Coronary artery (tissue), 2 donors: Measurements from ENCODE around the gene PLA2G4B.

ENCODE experiments used
- DNase-seq: peaks from one replicate; pipeline ENCODE4 v3.0.0-alpha.2; 2017; ENCODE audit warnings: low spot score
- H3K27ac ChIP-seq, 2 donors: fragments of 200-600 bp; sonication (generic); one replicate each; pipeline ENCODE4 v1.5.1; 2016 to 2019
- H3K4me3 ChIP-seq: fragments of 200-600 bp; sonication (generic); 2 replicates; pipeline ENCODE4 v1.5.1; 2016; ENCODE audit warnings: mild to moderate bottlenecking, moderate library complexity
- TF ChIP-seq, protein P1 (sequence below): fragments of 200-600 bp; sonication (generic); IDR thresholded peaks from one replicate; pipeline ENCODE4 v1.5.1; 2019; ENCODE audit warnings: antibody characterized with exemption

The PLA2G4B gene

GRCh38 chr15:41834096-41834495, 4.6 kb upstream of the PLA2G4B start:
- DNase-seq: no peak
- TF ChIP-seq, protein P1, sequence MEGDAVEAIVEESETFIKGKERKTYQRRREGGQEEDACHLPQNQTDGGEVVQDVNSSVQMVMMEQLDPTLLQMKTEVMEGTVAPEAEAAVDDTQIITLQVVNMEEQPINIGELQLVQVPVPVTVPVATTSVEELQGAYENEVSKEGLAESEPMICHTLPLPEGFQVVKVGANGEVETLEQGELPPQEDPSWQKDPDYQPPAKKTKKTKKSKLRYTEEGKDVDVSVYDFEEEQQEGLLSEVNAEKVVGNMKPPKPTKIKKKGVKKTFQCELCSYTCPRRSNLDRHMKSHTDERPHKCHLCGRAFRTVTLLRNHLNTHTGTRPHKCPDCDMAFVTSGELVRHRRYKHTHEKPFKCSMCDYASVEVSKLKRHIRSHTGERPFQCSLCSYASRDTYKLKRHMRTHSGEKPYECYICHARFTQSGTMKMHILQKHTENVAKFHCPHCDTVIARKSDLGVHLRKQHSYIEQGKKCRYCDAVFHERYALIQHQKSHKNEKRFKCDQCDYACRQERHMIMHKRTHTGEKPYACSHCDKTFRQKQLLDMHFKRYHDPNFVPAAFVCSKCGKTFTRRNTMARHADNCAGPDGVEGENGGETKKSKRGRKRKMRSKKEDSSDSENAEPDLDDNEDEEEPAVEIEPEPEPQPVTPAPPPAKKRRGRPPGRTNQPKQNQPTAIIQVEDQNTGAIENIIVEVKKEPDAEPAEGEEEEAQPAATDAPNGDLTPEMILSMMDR: no peak
- Histone ChIP-seq H3K27ac (no peak overlapping the region), H3K4me3 (no peak overlapping the region)

- no peak overlapping the region for H3K27ac ChIP-seq
- no peak for DNase-seq
- TF ChIP-seq, protein P1: no peak
- H3K4me3 ChIP-seq: no peak overlapping the region
Observed at GRCh38 chr15:41836073-41836472, 2.6 kb upstream of the PLA2G4B start.

GRCh38 chr15:41836713-41837454, 1.8 kb upstream of the PLA2G4B start:
- DNase-seq: no peak
- Histone ChIP-seq H3K4me3 (no peak overlapping the region), H3K27ac (no peak overlapping the region)
- TF ChIP-seq, protein P1: no peak

GRCh38 chr15:41839781-41840491, 1.3 kb downstream of the PLA2G4B start:
- Histone ChIP-seq H3K4me3 (no peak overlapping the region), H3K27ac (no peak overlapping the region)
- no peak for DNase-seq
- TF ChIP-seq, protein P1: no peak

GRCh38 chr15:41840673-41841072, 2.0 kb downstream of the PLA2G4B start:
- TF ChIP-seq, protein P1: no peak
- no peak overlapping the region for H3K27ac ChIP-seq
- no peak for DNase-seq
- no peak overlapping the region for H3K4me3 ChIP-seq

DNA sequence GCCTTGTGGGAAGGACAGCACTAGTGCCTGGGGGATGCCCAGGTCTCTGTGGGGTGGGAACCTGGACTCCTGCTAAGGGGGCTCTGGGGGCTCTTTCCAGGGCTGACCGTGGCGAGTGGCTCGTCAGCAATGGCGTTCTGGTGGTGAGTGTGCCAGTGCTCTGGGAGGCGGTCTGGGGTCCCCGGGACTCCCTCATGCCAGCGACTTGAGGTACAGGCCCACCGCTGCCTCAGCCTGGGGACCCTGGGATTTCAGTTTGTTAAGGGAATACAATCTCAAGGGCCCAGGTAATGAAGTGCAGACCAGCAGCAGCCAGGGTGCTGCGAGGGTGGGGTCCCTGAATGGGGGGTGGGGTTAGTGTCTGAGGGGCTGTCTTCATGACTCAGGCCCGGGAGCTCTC, 2.5 kb downstream of the PLA2G4B start:
- no peak for DNase-seq
- Histone ChIP-seq H3K4me3 (no peak overlapping the region), H3K27ac (no peak overlapping the region)
- TF ChIP-seq, protein P1: no peak

DNA sequence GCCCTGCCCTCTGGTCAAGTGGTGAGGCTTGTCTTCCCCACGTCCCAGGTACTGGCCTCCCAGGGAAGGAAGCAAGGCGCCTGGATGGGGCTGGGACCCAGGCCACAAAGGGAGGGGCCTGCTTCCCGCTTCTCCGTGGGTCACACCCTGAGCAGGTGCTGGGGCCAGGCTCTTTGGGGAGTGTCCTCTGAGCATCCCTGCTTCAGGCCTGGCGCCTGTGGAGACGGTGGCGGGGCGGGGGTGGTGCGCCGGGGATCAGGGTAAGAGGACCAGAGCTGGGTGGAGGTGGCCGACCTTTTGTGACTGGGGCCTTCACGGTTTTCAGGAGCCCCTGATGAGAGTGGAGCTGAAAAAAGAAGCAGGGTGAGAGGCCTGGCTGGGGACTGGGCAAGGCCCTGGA, 3.6 kb downstream of the PLA2G4B start:
- Histone ChIP-seq H3K4me3 (no peak overlapping the region), H3K27ac (no peak overlapping the region)
- TF ChIP-seq, protein P1: no peak
- DNase-seq: no peak
